Stimulated activated CD4-positive, alpha-beta T cell treated with anti-CD3 and anti-CD28 coated beads, Interleukin-1b, Interleukin-23, amount 100 ng/mL, for 4 hours (primary cell): Measurements from ENCODE around the gene SUCLG2.

Source experiments
- DNase-seq, 2 donors: peaks; one replicate each; pipeline ENCODE4 v3.0.0-alpha.2; 2020; ENCODE audit warnings: low read depth in 2 of 2

SUCLG2 gene

DNA sequence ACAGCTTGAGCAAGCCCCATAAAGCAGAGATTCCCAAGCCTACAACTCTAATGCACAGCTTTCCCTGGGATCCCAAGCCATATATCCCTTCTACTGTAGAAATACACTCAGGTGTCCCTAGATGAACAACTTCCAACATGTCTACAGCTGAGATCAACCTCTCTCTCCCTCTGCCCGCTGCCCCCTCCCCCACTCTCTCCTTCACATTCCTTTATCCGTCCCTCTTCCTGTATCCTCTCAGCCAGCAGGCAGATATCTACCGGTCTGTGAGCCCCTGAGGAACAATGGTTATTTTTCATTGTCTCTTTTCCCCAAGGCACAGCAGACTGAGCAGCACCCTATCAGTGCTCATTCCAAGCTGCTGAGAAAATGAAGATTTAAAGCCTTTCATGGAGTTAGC, 138.6 kb downstream of the SUCLG2 start:
- no peak for DNase-seq

DNA sequence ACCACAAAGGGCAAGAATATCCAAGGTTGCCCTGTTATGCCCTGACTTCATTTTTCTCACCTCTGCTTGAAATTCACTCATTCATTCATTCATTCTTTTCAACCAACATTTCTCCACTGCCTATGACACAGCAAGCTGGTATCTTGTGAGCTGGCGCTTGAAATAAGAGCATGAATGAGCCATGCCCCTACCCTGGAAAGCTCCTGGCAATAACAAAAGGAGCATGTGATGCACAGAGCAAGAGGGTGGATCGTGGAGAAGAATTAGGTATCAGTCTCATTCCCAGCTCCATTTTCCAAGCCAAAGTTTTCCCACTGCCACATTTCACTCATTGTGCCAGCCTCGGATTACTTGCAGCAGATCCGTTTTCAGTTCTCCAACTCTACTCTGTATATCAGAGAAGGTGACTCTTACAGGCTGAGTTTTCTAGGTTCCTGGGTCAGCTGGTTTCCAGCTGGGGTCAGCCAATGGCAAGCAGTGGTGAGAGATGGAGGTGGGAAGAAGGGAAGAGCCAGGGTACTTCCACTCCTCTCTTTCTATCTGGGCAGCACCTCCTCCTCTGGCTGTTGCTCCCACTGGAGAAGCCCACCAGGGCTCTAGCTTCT, 144.8 kb downstream of the SUCLG2 start:
- no peak for DNase-seq

DNA sequence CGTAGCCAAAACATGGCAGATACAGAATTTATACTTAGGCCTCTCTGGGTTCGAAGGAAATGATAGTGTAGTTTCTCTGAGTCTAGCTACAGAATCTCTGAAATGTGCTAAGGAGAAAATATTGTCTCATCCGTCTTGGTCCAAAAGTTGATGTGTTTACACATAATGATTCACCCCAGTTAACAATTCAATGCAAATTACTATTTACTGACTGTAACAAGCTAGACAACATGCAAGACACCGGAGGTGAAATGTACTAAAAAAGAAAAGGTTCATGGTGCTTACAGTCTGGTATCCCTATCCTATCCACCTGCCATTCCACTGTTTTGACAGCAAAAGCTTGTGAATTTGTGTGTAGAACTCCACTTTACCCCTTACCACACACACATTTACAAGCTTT, 146.8 kb downstream of the SUCLG2 start:
- no peak for DNase-seq

DNA sequence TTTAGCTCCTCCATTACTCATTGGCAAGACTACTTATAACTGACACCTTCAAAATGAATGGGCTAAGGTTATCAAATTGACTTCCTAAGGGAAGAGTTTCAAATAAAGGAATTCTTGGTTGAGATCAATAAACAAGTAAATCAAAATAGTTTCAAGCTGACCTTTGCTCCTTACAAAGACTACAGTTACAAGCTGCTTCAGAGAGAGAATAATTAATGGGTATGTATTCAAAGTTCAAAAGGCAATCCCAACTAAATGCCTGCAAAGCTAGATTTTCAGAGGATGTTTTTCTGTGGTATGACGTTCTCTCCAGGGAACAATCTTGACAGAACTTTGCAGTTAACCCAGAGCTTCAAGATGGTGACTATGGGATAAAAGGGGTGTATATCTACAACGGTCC, 153.7 kb downstream of the SUCLG2 start:
- DNase-seq, result no peak

DNA sequence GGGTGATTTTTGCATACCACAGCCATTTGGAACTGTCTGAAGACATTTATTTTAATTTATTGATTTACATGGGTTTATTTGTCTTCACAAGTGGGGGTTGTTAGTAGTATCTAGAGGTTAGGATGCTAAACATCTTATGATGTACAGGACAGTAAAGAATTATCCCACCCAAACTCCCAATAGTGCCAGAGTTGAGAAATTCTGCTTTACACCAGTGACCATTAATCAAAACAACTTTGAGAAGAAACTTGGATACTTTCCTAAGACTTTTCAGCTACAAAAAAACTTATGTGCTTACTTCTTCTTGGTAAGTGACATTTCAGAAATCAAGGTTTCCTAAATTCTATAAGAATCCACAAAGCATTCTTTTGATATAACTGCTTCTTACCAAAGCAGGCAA, 156.7 kb downstream of the SUCLG2 start:
- DNase-seq, result no peak

DNA sequence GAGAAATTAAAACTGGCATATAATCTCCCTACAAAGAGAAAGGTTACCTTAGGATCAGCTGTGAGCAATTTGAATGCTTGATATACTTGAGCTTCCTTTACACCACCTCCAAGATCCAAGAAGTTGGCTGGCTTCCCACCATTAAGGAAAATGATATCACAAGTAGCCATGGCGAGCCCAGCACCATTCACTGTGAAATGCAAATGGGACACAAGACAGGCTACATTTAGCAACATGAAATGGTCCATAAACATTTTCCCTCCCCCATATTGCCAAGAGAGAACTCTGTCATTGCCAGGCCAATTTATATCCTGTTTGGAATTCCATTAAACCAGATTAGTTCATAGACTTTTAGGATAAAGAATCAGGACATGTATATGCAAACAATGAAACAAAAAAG, 158.7 kb downstream of the SUCLG2 start:
- DNase-seq, result no peak

DNA sequence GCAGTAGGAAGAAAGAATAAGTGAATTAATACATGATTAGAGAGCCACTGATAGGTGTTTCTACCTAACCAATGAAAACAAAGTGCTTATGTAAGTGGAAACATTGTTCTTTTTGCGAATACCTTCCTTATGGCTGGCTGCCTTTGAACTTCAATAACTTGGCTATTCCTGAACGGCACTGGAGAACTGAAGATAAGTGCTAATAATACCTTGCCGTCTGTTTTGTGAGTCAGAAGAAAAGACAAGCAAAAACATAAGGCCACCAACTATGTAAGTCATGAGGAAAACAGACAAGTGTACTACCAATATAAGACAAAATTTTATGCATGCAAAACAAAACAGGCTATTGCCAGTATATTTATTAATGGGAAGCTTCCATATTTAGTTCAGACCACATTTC, 160.6 kb downstream of the SUCLG2 start:
- DNase-seq, result no peak

DNA sequence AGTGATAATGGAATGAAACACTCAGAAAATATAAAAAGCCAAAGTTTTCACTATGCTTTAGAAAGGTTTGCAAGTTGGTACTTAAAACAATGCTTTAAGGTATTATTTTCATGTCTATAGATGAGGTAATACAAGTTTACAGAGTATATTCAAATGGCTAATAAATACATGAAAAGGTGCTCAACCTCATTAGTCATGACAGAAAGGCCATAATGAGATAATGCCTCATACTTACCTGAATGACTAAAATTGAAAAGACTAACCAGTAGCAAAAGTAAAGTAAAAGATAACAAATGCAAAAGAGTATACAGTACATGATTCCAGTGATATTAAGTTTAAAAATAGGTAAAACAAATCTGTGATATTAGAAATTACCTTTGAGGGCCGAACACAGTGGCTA, 163.8 kb downstream of the SUCLG2 start:
- no peak for DNase-seq

DNA sequence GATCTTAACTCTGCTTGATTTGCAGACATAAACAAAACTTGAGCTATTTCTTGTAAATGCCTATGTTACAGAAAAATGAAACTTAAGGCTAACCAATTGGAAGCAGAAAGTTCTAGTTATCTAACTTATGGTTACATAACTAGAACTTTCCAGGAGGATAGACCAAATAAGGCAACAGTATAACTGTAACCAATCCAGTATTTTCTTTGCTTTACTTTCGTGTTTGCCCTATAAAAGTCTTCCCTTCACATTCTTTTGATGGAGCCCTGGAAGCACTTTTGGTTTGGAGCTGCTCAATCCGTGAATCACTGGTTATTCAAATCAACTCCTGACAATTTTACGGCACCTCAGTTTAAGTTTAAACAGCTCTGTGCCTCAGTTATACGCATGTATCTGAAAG, 164.6 kb downstream of the SUCLG2 start:
- no peak for DNase-seq

DNA sequence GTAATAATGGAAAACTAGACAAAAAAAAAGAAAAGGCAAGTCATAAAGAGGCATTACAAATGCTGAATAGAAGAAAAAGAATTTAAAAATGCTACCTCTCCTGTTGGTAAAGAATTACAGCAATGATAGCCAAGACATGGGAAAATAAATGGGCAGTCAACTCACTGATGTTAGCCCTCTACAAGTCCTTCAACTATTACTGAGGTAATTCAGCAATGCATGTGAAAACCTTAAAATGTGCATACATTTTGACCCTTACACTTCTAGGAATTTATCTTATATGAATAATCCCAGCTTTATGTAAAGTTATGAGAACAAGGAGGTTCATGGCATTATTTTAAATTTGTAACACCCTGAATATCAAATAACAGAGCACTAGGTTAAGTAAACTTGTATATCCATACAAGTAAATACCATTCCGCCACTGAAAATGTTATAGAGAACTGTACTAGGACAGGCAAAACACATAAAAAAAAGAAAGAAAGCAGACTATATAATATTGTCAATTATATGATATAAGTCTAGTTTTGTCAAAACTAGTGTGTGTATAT, 166.8 kb downstream of the SUCLG2 start:
- no peak for DNase-seq

DNA sequence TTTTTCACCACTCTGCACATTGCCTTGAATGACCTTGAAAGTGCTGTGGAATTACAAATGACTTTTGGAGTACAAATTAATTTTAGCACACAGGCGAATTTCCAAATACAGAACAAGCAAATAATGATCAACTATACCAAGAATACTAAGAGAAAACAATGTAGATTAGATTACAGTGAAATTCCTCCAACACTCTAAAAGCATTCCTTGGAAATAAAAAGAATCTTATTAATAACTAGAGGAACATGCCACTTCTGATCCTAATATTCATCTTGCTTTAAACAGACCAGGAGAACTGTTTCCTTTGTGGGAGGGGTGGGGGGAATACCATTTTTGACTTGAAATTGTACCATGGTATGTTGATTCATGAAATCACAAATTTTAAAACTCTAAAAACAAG, 167.5 kb downstream of the SUCLG2 start:
- DNase-seq, result no peak

DNA sequence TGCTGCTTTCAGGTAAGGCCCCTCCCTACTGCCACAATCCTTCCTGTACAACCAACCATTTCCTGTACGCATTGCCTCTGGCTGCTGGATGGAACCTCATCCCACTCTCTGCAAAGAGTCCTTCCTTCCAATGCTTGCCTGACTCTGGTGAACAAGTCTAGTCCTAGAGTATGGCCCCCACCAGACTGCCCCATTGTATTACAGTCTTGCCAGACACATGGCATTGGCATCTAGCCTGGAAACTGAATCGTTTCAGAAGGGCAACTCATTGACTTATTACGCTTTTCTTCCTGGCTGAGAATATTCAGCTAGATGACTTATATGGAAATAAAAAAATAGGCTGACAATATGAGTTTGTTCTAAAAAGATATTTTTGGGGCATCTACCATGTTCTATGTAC, 170.3 kb downstream of the SUCLG2 start:
- no peak for DNase-seq

DNA sequence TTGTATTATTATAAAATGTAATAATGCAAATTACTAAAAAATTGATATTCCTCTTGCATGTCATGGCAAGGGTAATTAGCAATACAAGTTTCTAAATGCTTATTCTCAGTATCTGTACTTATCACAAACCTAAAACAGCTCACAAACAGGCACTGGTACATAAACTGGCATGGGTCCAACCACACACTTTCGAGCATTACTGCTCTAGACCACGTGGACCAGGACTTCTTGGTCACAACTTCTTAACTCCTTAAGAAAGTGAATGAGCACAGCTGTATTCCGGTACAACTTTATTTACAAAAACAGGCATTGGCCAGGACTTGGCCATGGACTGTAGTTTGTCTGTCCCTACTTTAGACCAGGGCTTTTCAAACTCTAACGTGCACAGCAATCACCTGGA, 173.3 kb downstream of the SUCLG2 start:
- DNase-seq, result no peak

DNA sequence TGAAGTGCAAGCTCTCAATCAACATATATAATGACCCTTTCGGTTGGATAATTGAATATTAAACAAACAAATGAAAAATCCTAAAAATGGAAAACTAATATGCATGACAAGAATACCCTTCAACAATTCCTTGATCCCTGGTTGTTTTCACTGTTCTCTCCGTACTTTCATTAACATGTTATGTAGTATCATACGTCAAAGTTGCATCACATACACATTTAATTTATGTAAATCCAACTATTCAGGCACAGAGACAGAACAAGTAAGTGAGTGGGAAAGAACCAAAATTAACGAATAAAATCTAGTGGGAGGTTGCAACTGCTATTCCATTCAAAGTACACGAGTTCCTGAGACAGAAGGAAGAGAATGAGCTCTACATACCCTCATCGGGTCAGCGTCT, 176.0 kb downstream of the SUCLG2 start:
- no peak for DNase-seq

DNA sequence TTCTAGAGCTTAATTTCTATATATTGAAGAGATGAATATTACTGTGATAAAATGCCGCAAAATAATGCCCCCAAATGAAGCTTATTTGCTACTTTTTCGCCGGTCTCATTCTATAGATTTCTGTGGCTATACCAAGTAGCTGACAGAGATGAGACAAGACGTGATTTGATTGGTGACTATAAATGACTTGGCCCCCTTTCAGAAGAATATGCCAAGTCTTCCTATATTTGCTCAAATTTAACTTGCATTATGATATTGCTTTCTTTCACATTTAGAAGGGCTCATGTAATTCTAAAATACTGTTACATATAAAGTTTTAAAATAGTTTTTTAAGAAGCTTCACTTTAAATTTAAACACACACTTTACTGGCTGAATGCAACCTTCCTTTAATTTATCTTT, 180.1 kb downstream of the SUCLG2 start:
- DNase-seq, result no peak

DNA sequence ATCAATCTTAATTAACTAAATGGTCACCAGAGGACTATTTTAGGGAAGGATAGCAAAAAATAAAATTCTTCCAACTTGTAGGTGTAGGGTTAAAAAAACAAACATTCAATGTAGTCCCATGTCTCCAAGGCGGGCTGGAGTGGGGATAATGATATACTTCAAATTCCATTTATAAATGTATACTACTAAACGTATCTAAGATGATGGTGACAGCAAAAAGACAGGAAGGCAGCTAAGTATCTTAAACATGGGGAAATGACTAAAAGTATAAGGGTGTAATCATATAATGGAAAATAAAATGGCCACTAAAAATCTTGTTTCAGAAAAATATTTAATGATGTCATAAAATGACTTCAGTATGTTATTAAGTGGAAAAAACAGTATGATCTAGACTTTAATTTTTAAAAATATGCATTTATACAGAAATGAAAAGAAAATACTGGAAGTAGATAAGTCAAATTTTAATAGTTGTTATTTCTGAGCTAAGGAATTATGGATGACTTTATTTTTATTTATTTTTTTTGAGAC, 181.7 kb downstream of the SUCLG2 start:
- DNase-seq, result no peak

DNA sequence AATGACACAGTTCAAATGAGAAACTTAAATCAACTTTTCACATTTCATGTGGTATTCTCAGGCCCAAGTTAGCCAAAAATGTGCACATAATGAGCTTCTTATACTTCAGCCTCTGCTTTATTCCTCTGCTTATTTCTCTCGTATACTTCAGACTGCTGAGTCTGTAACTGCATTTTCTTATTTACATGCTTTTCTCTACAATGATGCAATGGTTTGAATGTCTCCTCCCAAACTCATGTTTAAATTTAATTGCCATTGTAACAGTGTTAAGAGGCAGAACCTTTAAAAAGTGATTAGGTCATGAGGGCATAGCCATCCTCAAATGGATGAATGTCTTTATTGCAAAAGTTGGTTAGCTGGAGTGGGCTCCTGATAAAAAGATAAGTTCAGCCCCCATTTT, 184.2 kb downstream of the SUCLG2 start:
- DNase-seq, result no peak

DNA sequence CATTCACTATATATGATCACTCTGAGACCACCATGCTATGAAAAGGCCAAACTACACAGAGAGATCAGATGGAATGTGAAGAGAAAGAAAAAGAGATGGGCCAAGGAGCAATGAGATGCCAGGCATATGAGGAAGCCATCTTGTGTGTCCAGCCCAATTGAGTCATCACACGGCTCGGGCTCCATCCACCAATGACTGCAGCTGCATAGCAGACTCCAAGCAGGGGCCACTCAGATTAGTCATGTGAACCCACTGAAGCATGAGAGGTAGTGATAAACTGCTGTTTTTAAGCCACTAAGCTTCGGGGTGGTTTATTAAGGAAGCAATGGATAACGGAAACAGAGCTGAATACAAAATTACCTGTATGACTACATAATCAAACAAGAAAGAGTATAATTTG, 185.9 kb downstream of the SUCLG2 start:
- DNase-seq, result no peak

DNA sequence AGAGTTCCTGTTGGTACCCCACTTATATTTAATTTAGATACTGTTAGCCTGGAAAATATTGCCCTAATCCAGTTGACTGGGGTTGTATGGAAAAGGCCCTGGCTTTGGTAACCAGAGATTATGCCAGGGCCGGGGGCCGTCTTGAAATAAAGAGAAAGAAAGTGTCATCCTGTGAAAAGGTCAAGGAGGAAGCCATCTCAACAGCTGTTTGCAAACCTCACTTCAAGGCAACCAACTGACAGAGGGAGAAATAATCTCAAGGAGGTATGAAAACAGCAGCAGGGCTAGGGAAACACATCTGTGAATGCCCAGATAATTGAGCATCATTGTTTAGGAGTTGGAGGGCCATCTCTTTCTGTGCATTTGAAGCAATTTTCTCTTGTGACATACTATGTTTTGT, 190.8 kb downstream of the SUCLG2 start:
- no peak for DNase-seq

DNA sequence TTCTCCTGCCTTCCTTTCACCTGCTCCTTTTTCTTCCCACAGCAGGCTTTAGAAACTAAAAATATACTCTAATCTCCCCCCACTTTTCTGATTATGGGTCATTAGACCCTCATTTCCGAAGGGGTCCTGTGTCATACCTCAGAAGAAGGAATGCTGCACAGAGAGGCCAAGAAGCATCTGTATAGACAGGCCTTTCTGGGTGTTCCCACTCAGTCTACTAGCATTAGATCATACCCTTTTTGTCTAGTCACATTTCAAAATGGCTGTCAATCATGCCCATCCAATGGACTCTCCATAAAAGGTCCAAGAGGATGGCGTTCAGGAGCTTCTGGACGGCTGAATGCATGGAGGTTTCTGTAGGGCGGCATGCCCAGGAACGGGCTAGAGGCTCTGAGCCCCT, 192.2 kb downstream of the SUCLG2 start:
- DNase-seq, result no peak

DNA sequence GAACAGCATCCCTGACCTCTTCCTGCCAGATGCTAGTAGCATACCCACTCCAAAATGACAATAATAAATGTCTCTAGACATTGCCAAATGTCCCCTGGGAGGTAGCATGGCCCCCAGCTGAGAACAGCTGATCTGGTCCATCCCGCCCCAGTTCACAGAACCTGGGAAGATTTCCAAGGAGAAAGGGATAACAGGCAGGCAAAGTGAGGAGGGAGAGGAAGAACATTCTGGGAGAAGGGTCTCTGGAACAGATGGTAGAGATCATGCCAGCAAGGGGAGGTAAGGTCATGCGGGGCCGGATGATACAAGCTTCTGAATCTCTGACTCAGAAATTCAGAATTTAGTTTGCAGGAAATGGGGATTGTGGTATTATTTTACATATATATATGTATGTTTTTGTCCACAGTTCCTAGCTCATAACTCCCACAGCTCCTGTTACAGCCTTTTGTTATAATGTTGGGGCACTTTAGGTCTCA, 192.7 kb downstream of the SUCLG2 start:
- DNase-seq, result no peak

DNA sequence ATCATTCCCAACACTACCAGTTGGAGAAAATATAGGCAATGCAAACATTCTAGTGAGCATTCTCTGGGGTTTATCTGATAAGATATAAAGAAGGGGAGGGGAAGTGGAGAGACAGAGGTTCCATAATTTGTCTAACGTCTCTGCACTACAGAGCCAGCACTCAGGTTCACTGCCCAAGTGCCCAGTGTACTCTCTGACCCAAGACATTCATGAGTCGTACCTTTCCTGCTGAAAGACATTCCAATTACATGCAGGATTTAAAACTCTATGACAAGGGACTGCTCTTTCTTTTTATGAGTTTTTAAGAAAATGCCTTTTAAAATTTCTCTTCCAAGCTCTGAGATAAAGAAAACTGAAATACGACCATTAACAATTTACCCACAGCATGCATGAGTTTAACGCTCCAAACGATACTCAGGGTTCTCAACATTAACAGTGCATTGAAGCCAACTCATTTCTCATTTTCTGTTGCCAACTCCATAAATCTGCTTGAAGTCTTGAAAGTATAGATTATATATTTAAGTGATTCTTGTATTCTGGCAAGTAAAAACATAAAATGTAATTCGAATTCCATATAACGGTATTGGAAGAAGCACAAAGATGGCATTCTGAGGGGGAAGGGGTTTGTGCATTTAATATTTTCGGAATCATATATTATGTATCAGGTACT, 193.4 kb downstream of the SUCLG2 start:
- DNase-seq, result no peak

DNA sequence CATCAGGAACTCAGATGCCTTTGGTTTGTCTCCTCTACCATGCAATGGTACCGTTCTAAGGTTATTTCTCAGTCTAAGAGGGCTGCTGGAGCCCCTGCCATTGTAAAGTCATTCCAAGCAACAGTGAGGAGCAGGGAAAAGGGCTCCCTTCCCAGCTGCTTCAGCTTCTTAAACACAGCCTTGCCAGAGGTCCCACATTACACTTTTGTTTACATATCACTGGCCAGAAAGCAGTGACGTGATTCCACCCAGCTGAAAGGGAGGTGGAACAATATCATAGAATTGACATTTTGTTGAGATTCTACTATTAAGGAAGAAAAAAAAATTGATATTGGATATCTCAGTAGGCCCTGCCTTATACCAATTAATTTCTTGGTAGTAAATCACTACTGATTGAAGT, 194.6 kb downstream of the SUCLG2 start:
- DNase-seq, result no peak
